Loucy (cell line): ENCODE measurements around the gene CLTCL1.

Experiments used
- H2AFZ ChIP-seq: fragments of 200-600 bp; sonication (generic); 2 replicates; pipeline ENCODE4 v1.6.0; 2016; ENCODE audit warnings: antibody characterized with exemption, mild to moderate bottlenecking, low read length, moderate library complexity
- H3F3A ChIP-seq: fragments of 200-600 bp; 2 replicates; pipeline ENCODE4 v1.6.0; 2016; ENCODE audit warnings: antibody characterized with exemption, low read depth, mild to moderate bottlenecking
- H3K27me3 ChIP-seq: fragments of 200-600 bp; sonication (generic); 2 replicates; pipeline ENCODE4 v1.6.1; 2014; ENCODE audit warnings: low read length, mild to moderate bottlenecking; ENCODE audit not compliant: insufficient read depth, poor library complexity, severe bottlenecking
- H3K36me3 ChIP-seq: fragments of 200-600 bp; sonication (generic); 2 replicates; pipeline ENCODE4 v1.6.1; 2016; ENCODE audit warnings: low read length; ENCODE audit not compliant: insufficient read depth
- H3K4me1 ChIP-seq: fragments of 200-600 bp; sonication (generic); 2 replicates; pipeline ENCODE4 v1.5.1; 2014; ENCODE audit warnings: low read length, mild to moderate bottlenecking; ENCODE audit not compliant: insufficient read depth, poor library complexity, severe bottlenecking
- H3K4me2 ChIP-seq: fragments of 200-600 bp; sonication (generic); 2 replicates; pipeline ENCODE4 v1.6.0; 2014; ENCODE audit warnings: antibody characterized with exemption, low read length, low read depth, mild to moderate bottlenecking; ENCODE audit not compliant: poor library complexity, severe bottlenecking
- H3K4me3 ChIP-seq: fragments of 200-600 bp; sonication (generic); 2 replicates; pipeline ENCODE4 v1.5.1; 2014; ENCODE audit warnings: low read length, mild to moderate bottlenecking, mixed read lengths; ENCODE audit not compliant: poor library complexity, severe bottlenecking
- H3K79me2 ChIP-seq: fragments of 200-600 bp; sonication (generic); 2 replicates; pipeline ENCODE4 v1.6.1; 2014; ENCODE audit warnings: low read length; ENCODE audit not compliant: insufficient read depth
- H3K9ac ChIP-seq: fragments of 200-600 bp; sonication (generic); 2 replicates; pipeline ENCODE4 v1.6.0; 2014; ENCODE audit warnings: mild to moderate bottlenecking, low read depth, low read length, moderate library complexity; ENCODE audit not compliant: poor library complexity, severe bottlenecking
- H3K9me2 ChIP-seq: fragments of 200-600 bp; sonication (generic); replicated peaks from 2 replicates; pipeline ENCODE4 v1.6.1; 2016; ENCODE audit warnings: low read depth, low read length, mixed read lengths
- H3K9me3 ChIP-seq: fragments of 200-600 bp; sonication (generic); 2 replicates; pipeline ENCODE4 v1.6.1; 2014; ENCODE audit warnings: mild to moderate bottlenecking, antibody characterized with exemption, low read length, low read depth; ENCODE audit not compliant: insufficient read depth
- H4K20me1 ChIP-seq: fragments of 200-600 bp; sonication (generic); 2 replicates; pipeline ENCODE4 v1.6.0; 2014; ENCODE audit warnings: antibody characterized with exemption, low read length, mild to moderate bottlenecking; ENCODE audit not compliant: insufficient read depth, poor library complexity, severe bottlenecking
- EZH2phosphoT487 ChIP-seq: fragments of 200-600 bp; IDR thresholded peaks from 2 replicates; pipeline ENCODE4 v1.6.1; 2018; ENCODE audit warnings: antibody characterized with exemption, mild to moderate bottlenecking, moderate library complexity, borderline replicate concordance
- TF ChIP-seq, protein P1 (sequence below): fragments of 200-600 bp; sonication (generic); conservative IDR thresholded peaks from 2 replicates; pipeline ENCODE4 v1.5.1; 2014; ENCODE audit warnings: mild to moderate bottlenecking, antibody characterized with exemption, low read length

Gene CLTCL1

GRCh38 chr22:19223617-19224016 is 67.9 kb downstream of the CLTCL1 start:
- H3K36me3 ChIP-seq, result no peaks in the 10 kb centered on the region
- H3K4me3 ChIP-seq, result no peak overlapping the region
- peak overlapping the region; percentile 53 for H3K4me2 ChIP-seq
- no peaks in the 10 kb centered on the region for H3K79me2 ChIP-seq
- no peaks in the 10 kb centered on the region for H3F3A ChIP-seq
- H3K9me3 ChIP-seq, result no peaks in the 10 kb centered on the region
- H3K27me3 ChIP-seq, result no peaks in the 10 kb centered on the region
- no peaks in the 10 kb centered on the region for H4K20me1 ChIP-seq
- no peaks in the 10 kb centered on the region for H3K9me2 ChIP-seq
- no peak overlapping the region for H3K9ac ChIP-seq
- peak overlapping the region; percentile 88 for H2AFZ ChIP-seq
- no peak for TF ChIP-seq EZH2phosphoT487
- TF ChIP-seq, protein P1, sequence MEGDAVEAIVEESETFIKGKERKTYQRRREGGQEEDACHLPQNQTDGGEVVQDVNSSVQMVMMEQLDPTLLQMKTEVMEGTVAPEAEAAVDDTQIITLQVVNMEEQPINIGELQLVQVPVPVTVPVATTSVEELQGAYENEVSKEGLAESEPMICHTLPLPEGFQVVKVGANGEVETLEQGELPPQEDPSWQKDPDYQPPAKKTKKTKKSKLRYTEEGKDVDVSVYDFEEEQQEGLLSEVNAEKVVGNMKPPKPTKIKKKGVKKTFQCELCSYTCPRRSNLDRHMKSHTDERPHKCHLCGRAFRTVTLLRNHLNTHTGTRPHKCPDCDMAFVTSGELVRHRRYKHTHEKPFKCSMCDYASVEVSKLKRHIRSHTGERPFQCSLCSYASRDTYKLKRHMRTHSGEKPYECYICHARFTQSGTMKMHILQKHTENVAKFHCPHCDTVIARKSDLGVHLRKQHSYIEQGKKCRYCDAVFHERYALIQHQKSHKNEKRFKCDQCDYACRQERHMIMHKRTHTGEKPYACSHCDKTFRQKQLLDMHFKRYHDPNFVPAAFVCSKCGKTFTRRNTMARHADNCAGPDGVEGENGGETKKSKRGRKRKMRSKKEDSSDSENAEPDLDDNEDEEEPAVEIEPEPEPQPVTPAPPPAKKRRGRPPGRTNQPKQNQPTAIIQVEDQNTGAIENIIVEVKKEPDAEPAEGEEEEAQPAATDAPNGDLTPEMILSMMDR, result no peak
- peaks cover 14% of the 10 kb centered on the region for H3K4me1 ChIP-seq

GRCh38 chr22:19223110-19223509 is 68.4 kb downstream of the CLTCL1 start:
- no peak for TF ChIP-seq EZH2phosphoT487
- TF ChIP-seq, protein P1, result no peak
- Histone ChIP-seq H3F3A (no peaks in the 10 kb centered on the region), H3K9me2 (no peaks in the 10 kb centered on the region), H3K4me1 (peaks cover 19% of the 10 kb centered on the region), H3K36me3 (no peaks in the 10 kb centered on the region), H3K4me2 (peak overlapping the region; percentile 53), H3K27me3 (no peaks in the 10 kb centered on the region), H3K9ac (no peak overlapping the region), H3K9me3 (no peaks in the 10 kb centered on the region), H3K79me2 (no peaks in the 10 kb centered on the region), H4K20me1 (no peaks in the 10 kb centered on the region), H3K4me3 (no peak overlapping the region), H2AFZ (peak overlapping the region; percentile 88)

DNA sequence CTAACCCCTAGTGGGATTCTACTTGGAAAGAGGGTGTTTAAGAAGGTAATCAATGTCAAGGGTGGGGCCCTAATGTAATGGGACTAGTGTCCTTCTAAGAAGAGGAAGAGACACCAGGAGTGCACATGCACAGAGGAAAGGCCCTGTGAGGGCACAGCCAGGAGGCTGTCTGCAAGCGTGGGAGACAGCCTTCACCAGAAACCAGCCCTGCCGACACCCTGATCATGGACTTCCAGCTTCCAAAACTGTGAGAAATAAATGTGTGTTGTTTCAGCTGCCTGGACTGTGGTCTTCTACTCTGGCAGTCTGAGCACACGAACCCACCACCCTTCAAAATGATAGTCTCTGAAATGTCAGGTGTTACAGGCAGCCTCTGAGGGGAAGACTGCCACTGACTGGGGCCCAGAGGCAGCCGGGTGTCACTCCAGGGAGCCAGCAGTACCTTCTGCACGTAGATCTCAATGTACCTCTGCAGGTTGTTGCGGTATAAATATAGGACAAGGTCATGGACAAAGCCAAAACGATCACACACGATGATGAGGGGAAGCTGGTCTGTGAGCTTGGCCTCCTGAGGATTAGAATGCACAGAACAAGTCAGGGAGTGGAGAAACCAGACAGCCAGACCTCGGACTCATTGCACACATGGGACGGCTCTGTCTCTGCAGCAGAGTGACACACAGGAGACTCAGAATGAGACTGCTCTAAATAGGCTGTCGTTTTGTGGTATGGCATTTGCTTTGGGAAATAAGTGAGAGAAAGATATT is 69.1 kb downstream of the CLTCL1 start:
- H4K20me1 ChIP-seq, result no peaks in the 10 kb centered on the region
- no peaks in the 10 kb centered on the region for H3K36me3 ChIP-seq
- no peaks in the 10 kb centered on the region for H3K9me2 ChIP-seq
- TF ChIP-seq EZH2phosphoT487, result no peak
- TF ChIP-seq, protein P1, result no peak
- no peaks in the 10 kb centered on the region for H3K9me3 ChIP-seq
- H3F3A ChIP-seq, result no peaks in the 10 kb centered on the region
- H3K4me1 ChIP-seq, result peaks cover 21% of the 10 kb centered on the region
- no peak overlapping the region for H3K4me2 ChIP-seq
- H3K27me3 ChIP-seq, result no peaks in the 10 kb centered on the region
- H3K4me3 ChIP-seq, result no peak overlapping the region
- H2AFZ ChIP-seq, result no peak overlapping the region
- no peaks in the 10 kb centered on the region for H3K79me2 ChIP-seq
- H3K9ac ChIP-seq, result no peak overlapping the region
